Measurements from ENCODE around the gene CRIM1.

- TF ChIP-seq POLR2A (IDR thresholded peaks at IDR 0.05) (no peak), POLR2AphosphoS5 (IDR thresholded peaks at IDR 0.05) (no peak)
- TF ChIP-seq, protein P1, sequence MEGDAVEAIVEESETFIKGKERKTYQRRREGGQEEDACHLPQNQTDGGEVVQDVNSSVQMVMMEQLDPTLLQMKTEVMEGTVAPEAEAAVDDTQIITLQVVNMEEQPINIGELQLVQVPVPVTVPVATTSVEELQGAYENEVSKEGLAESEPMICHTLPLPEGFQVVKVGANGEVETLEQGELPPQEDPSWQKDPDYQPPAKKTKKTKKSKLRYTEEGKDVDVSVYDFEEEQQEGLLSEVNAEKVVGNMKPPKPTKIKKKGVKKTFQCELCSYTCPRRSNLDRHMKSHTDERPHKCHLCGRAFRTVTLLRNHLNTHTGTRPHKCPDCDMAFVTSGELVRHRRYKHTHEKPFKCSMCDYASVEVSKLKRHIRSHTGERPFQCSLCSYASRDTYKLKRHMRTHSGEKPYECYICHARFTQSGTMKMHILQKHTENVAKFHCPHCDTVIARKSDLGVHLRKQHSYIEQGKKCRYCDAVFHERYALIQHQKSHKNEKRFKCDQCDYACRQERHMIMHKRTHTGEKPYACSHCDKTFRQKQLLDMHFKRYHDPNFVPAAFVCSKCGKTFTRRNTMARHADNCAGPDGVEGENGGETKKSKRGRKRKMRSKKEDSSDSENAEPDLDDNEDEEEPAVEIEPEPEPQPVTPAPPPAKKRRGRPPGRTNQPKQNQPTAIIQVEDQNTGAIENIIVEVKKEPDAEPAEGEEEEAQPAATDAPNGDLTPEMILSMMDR (IDR thresholded peaks at IDR 0.05) = no peak
Observed at GRCh38 chr2:36473230-36473629, 117.7 kb downstream of the CRIM1 start.

All from suprapubic skin (tissue), 4 donors.